GM15510 (cell line): Measurements from ENCODE around the gene SNX15.

Experiments used
- POLR2A ChIP-seq: IDR thresholded peaks from 3 replicates; pipeline ENCODE4 v1.6.1; 2011; ENCODE audit warnings: borderline replicate concordance; ENCODE audit not compliant: insufficient read length; ENCODE audit errors: extremely low read depth

Gene SNX15, protein sequence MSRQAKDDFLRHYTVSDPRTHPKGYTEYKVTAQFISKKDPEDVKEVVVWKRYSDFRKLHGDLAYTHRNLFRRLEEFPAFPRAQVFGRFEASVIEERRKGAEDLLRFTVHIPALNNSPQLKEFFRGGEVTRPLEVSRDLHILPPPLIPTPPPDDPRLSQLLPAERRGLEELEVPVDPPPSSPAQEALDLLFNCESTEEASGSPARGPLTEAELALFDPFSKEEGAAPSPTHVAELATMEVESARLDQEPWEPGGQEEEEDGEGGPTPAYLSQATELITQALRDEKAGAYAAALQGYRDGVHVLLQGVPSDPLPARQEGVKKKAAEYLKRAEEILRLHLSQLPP

DNA sequence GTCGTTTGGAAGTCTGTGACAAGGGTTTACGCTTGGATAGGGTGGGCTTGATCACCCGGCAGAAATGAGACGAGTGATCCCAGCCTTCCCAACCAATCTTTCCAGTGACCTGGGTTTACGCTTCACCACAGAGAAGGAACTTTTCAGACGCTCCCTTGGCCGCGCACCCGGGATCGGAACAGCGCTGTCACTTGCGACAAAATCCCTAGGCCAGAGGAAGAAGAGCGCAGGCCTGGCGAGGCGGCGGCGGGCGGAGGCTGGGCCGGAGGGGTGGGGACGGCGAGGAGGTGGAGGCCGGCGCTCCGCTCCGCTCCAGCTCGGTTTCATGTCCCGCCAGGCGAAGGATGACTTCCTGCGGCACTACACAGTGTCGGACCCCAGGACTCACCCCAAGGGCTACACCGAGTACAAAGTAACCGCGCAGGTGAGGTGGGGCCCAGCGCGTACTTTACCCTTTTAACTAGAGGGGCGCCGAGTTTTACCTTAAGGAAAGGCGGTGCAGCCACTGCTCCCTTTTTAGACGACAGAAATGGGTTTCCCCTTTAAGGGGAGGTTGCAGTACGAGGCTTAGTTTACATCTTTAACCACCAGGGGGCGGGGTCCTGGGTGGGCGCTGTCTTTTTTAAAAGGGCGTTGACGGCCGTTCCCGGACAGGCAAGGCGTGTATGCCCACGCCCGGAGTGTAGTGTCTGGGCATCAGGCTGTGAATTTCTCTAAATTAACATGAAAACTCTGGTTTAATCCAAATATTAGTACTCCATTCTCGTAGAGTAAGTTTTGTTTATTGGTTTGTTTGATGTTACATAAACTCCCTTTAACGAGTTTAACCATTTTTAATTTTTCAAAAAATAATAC is at the start of gene SNX15:
SNX15 (plus strand) TSS at position 227 of the 855 bp plus-strand sequence; CDS start at position 326, 99 bp downstream.
- peak; percentile 60 for TF ChIP-seq POLR2A

- TF ChIP-seq POLR2A = no peak
Measured at GRCh38 chr11:64987998-64988854, 39.0 kb upstream of the SNX15 start.

- no peak for TF ChIP-seq POLR2A
Measured at GRCh38 chr11:64989416-64989815, 37.8 kb upstream of the SNX15 start.

GRCh38 chr11:64990222-64990923 is 36.9 kb upstream of the SNX15 start:
- TF ChIP-seq POLR2A = no peak

DNA sequence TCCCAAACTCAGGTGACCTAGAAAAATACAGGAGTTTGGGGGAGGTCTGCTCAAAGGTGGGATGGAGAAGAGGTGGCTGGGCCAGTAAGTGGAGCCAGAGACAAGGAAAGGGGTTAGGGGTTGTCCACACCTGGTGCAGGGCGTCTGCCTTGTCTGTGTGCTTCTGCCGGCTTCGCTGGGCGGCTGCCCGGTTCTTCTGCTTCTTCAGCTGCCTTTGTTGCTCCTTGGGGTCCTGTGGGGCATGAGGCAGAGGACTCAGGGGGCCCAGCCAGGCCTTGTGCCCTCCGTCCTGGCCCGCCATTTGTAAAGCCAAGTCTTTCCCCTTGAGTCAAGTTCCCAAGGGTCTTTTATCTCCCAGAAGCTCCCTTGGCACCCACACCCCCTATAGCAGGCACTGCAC is 32.9 kb upstream of the SNX15 start:
- no peak for TF ChIP-seq POLR2A

DNA sequence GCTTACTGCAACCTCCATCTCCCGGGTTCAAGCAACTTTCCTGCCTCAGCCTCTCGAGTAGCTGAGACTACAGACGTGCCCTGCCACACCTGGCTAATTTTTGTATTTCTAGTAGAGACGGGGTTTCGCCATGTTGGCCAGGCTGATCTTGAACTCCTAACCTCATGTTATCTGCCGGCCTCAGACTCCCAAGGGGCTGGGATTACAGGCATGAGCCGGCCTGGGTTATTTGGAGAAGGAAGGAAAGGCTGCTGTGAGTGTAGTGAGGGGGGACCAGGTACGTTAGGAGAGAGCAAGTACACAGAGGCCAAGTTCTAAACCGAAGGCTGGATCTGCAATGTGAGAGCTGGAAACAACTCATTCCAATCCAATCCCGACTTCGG is 30.9 kb upstream of the SNX15 start:
- TF ChIP-seq POLR2A = no peak

- TF ChIP-seq POLR2A = no peak
Measured at GRCh38 chr11:64996710-64997380, 30.4 kb upstream of the SNX15 start, which contains the start of gene BATF2. TSS of gene BATF2 (minus strand) at chr11:64996971. CDS start at chr11:64996914, 57 bp downstream.

- no peak for TF ChIP-seq POLR2A
Measured at GRCh38 chr11:64998141-64998540, 29.1 kb upstream of the SNX15 start.

GRCh38 chr11:64998690-64999431 is 28.4 kb upstream of the SNX15 start:
- no peak for TF ChIP-seq POLR2A

DNA sequence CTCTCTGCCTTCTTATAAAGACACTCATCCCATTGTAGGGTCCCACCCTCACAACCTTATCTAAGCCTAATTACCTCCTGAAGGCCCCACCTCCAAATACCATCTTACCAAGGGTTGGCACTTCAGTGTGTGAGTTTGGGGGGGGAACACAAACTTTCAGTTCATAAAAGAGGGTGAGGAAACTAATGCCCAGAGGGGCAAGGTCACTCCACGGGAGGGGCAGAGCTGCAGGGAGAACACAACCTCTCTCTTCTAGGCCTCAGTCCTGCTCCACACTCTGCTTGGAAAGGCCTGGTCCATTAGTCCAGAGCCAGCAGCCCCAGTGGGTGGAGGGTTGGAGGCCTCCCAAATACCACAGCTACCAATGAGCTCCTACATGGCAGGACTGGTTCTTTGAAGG is 27.8 kb upstream of the SNX15 start:
- no peak for TF ChIP-seq POLR2A

DNA sequence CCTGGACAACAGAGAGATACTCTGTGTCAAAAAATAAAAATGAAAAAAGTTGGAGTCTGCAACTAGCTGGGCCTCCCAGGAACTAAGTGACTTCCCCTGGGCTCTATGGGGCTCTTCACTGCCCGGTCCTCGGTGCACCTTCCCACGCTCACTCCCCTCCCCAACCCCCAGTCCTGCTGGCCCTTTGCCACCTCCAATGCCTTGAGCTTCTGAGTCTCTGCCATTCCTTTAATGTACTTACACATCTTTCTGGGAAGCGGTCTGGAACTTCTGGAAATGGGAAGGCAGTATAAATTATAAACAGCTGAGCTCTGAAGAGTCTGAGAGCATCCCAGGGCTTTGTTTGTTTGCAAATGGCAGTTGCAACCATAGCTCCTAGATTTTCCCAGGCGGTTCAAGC is 24.5 kb upstream of the SNX15 start:
- TF ChIP-seq POLR2A = no peak

- TF ChIP-seq POLR2A = no peak
Measured at GRCh38 chr11:65003282-65003681, 24.0 kb upstream of the SNX15 start.

DNA sequence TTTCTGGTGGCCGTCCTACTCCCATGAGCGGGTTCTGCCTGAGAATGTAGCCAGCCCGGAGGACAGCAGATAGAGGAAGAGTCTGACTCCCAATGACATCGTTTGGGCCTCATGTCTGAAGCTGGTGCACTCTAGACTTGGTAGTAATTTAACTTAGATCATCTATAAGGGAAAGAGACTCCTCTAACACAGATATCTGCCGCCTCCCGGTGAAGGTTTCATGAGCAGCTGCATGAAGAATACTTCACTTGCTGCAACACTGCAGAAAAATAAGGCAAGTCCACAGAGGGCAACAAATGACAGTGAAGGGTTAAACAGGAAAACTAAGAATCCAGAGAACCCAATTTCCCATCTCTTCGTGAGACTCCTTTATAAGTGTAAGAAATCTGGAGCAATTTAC is 19.2 kb upstream of the SNX15 start:
- TF ChIP-seq POLR2A = no peak

DNA sequence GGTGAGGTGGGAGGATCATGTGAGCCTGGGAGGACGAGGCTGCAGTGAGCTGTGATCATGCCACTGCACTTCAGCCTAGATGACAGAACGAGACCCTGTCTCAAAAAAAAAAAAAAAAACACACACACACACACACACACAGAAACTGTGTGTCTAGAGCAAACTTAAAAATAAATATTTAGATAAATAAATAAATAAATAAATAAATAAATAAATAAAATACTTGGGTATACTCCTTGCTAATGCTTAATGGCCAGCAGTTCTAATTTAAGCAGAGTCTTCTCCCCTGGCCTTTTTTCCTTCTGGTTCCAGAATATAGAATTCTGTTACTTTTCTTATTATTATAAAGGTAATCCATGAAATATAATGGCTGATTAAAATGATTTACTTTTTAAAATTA is 18.4 kb upstream of the SNX15 start:
- no peak for TF ChIP-seq POLR2A
